ENCODE data around the gene SLIT3.

SLIT3 gene

DNA sequence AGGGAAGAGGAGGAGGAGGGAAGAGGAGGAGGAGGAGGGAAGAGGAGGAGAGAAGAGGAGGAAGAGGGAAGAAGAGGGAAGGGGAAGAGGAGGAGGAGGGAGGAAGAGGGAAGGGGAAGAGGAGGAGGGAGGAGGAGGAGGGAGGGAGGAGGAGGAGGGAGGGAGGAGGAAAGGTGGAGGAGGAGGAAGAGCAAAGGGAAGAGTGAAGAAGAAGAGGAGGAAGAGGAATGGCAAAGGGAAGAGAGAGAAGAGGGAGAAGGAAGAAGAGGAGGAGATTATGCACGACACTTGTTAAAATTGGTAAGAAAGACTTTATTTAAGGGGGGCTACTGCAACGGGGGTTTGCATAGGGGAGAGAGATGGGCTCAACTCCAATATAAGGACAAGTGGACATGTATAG lies 221.2 kb downstream of the SLIT3 start:
- Histone ChIP-seq H3K9me3 (ENCODE audit: control insufficient read depth, insufficient read depth, low read length) (no peaks in the 10 kb centered on the region), H3K27me3 (ENCODE audit: control insufficient read depth, insufficient read depth, low read length) (no peaks in the 10 kb centered on the region), H3K4me1 (ENCODE audit: control insufficient read depth, insufficient read depth, low read length) (peaks cover 7% of the 10 kb centered on the region), H3K36me3 (ENCODE audit: control insufficient read depth, insufficient read depth, low read length) (no peaks in the 10 kb centered on the region), H3K9ac (ENCODE audit: low read depth, low read length) (no peak overlapping the region), H3K4me3 (ENCODE audit: low read depth, low read length) (no peak overlapping the region)

DNA sequence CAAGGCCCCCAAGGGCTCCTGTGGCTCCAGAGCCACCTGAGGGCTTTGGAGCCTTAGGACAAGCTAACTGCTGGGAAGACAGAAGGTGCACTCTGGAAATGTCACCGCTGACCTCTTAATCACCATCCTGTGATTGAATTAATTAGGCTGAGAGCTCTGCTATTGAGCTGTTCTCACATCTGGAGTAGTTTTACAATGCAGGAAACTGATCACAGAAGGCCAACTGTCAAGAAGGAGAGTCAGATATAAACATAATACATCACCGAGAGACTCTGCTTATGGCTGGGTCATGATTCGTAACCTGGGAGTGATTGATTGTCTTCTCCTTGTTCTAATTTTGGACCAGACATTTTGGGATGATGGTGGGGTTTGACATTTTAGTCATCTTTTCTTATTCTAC lies 226.1 kb downstream of the SLIT3 start:
- no peaks in the 10 kb centered on the region for H3K27me3 ChIP-seq (ENCODE audit: control insufficient read depth, insufficient read depth, low read length)
- no peaks in the 10 kb centered on the region for H3K4me1 ChIP-seq (ENCODE audit: control insufficient read depth, insufficient read depth, low read length)
- H3K4me3 ChIP-seq (ENCODE audit: low read depth, low read length) = no peak overlapping the region
- no peaks in the 10 kb centered on the region for H3K36me3 ChIP-seq (ENCODE audit: control insufficient read depth, insufficient read depth, low read length)
- no peaks in the 10 kb centered on the region for H3K9me3 ChIP-seq (ENCODE audit: control insufficient read depth, insufficient read depth, low read length)
- no peak overlapping the region for H3K9ac ChIP-seq (ENCODE audit: low read depth, low read length)

DNA sequence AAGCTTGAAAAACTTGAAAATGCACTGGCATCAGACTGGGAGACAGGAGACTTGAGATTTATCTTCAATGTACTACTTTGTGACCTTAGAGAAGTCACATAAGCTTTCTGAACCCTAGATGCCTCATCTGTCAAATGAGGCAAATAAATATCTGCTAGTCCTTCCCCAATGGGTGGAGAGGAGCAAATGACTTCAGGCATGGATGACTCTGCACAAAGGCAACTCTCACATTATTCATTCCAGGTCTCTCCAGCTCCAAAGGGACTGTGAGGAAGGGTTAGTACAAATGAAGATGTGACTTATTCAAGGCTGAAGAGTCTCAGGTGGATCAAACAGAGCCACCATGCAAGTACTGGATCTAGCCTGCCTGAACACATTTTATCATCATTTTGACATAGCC lies 228.7 kb downstream of the SLIT3 start:
- Histone ChIP-seq H3K9ac (ENCODE audit: low read depth, low read length) (no peak overlapping the region), H3K4me1 (ENCODE audit: control insufficient read depth, insufficient read depth, low read length) (no peaks in the 10 kb centered on the region), H3K4me3 (ENCODE audit: low read depth, low read length) (no peak overlapping the region), H3K36me3 (ENCODE audit: control insufficient read depth, insufficient read depth, low read length) (no peaks in the 10 kb centered on the region), H3K27me3 (ENCODE audit: control insufficient read depth, insufficient read depth, low read length) (no peaks in the 10 kb centered on the region), H3K9me3 (ENCODE audit: control insufficient read depth, insufficient read depth, low read length) (no peaks in the 10 kb centered on the region)

DNA sequence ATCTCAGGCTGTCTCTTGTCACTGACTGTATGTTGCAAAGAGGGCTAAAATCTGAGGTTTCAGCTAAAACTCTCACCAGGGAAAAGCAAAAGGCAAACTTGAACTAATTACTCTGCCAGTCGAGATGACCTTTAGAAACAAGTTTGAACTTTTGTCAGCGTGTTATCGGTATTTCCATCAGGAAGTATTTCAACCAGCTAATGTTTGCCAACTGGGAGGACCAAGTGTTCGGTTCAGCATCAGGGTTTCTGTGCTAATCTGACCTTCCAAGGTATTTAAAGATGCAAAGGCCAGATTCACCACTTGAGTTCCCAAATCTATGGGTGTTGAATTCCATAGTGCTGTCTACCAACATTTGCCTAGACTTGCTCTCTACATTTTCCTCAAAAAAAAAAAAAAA lies 230.5 kb downstream of the SLIT3 start:
- H3K4me1 ChIP-seq (ENCODE audit: control insufficient read depth, insufficient read depth, low read length) = peaks cover 4% of the 10 kb centered on the region
- no peak overlapping the region for H3K4me3 ChIP-seq (ENCODE audit: low read depth, low read length)
- no peak overlapping the region for H3K9ac ChIP-seq (ENCODE audit: low read depth, low read length)
- no peaks in the 10 kb centered on the region for H3K27me3 ChIP-seq (ENCODE audit: control insufficient read depth, insufficient read depth, low read length)
- H3K9me3 ChIP-seq (ENCODE audit: control insufficient read depth, insufficient read depth, low read length) = no peaks in the 10 kb centered on the region
- no peaks in the 10 kb centered on the region for H3K36me3 ChIP-seq (ENCODE audit: control insufficient read depth, insufficient read depth, low read length)

DNA sequence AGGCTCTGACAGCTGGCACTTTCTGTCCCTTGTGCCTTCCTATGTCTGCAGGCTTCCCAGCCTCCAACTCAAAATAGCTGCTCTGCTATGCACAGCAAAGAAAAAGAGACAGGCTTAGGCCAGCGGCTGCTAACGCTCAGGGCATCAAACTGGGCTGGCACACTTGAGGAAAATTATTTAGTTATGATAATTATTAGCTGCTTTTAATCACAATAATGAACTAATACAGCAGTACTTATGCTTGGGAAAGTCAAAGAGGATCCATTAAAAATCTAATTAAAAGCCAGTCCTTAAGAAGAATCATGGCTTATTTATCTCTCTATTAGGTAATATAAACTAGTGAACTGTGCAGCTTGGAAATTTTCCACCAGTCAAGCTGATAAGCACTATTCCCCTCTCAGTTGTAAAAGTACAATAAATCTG lies 233.2 kb downstream of the SLIT3 start:
- Histone ChIP-seq H3K9ac (ENCODE audit: low read depth, low read length) (no peak overlapping the region), H3K36me3 (ENCODE audit: control insufficient read depth, insufficient read depth, low read length) (no peaks in the 10 kb centered on the region), H3K27me3 (ENCODE audit: control insufficient read depth, insufficient read depth, low read length) (peaks cover 2% of the 10 kb centered on the region), H3K4me3 (ENCODE audit: low read depth, low read length) (no peak overlapping the region), H3K4me1 (ENCODE audit: control insufficient read depth, insufficient read depth, low read length) (peaks cover 15% of the 10 kb centered on the region), H3K9me3 (ENCODE audit: control insufficient read depth, insufficient read depth, low read length) (no peaks in the 10 kb centered on the region)

DNA sequence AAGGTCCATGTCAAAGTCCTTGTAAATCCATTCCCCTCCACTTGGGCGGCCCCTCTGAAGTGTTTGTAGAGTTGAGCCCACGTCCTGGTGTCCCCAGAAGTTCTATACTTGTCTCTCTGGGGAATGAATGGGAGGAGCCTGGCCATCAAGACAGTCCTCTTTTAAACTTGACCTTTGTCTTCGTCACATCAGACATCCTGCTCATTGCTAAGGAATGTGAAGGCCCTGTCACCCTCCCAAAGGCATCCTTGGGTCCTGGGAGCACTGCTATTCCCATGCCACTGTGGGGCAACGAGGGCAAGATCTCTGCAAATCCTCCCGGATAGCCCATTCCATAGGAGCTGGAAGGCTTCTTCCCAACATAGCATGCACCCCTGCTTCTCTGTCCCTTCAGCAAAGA lies 235.5 kb downstream of the SLIT3 start:
- Histone ChIP-seq H3K4me1 (ENCODE audit: control insufficient read depth, insufficient read depth, low read length) (peaks cover 15% of the 10 kb centered on the region), H3K27me3 (ENCODE audit: control insufficient read depth, insufficient read depth, low read length) (peaks cover 4% of the 10 kb centered on the region), H3K36me3 (ENCODE audit: control insufficient read depth, insufficient read depth, low read length) (no peaks in the 10 kb centered on the region), H3K4me3 (ENCODE audit: low read depth, low read length) (no peak overlapping the region), H3K9ac (ENCODE audit: low read depth, low read length) (no peak overlapping the region), H3K9me3 (ENCODE audit: control insufficient read depth, insufficient read depth, low read length) (no peaks in the 10 kb centered on the region)

DNA sequence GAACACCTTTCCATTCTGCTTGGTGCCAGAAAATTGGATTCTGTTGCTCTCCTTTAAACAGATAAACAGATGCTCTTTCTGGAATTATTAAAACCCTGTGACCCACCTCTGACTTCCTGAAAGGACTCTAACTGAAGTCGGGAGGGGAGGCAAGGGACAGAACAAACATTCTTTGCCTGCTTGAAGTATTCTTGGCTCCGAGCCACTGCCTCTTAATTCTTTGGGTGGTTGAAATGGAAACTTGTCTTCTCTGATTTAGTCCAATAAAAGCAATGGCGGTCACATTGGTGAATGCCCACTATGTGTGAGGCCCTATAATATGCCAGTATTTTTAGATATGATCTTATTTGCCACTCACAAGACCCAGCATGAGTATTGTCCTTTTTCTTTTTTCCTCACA lies 236.8 kb downstream of the SLIT3 start:
- Histone ChIP-seq H3K9ac (ENCODE audit: low read depth, low read length) (no peak overlapping the region), H3K9me3 (ENCODE audit: control insufficient read depth, insufficient read depth, low read length) (no peaks in the 10 kb centered on the region), H3K4me3 (ENCODE audit: low read depth, low read length) (no peak overlapping the region), H3K27me3 (ENCODE audit: control insufficient read depth, insufficient read depth, low read length) (peaks cover 4% of the 10 kb centered on the region), H3K36me3 (ENCODE audit: control insufficient read depth, insufficient read depth, low read length) (no peaks in the 10 kb centered on the region), H3K4me1 (ENCODE audit: control insufficient read depth, insufficient read depth, low read length) (peaks cover 15% of the 10 kb centered on the region)

DNA sequence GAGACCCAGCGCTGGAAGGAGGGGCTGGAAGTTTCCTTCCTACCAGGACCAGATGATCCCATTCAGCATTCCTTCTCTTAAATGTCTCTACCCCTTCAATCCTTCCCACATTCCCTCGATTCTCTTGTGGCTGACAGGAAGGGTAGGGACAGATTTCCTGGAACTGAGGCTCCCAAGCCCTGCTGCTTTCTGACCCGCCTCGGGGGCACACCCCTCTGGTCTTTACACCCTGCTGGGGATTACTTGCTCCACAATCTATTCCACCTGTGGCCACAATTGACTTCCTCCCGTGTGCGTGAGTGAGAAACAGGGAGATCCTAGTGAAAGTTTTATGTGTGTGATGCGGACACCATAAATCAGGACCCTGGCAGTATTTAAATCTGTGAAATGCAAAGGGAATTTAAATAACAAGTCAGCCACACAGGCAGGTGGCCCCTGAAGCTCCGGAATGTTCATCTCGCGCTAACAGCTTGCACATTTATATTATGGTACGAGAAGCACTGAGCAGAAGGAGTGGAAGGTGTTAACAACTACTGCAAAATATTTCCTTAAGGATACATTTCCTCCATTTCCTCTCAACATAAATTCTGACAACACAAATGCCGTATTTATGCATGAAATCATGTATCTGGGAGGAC lies 237.5 kb downstream of the SLIT3 start:
- Histone ChIP-seq H3K4me3 (ENCODE audit: low read depth, low read length) (no peak overlapping the region), H3K9me3 (ENCODE audit: control insufficient read depth, insufficient read depth, low read length) (no peaks in the 10 kb centered on the region), H3K4me1 (ENCODE audit: control insufficient read depth, insufficient read depth, low read length) (peaks cover 15% of the 10 kb centered on the region), H3K36me3 (ENCODE audit: control insufficient read depth, insufficient read depth, low read length) (no peaks in the 10 kb centered on the region), H3K27me3 (ENCODE audit: control insufficient read depth, insufficient read depth, low read length) (peaks cover 4% of the 10 kb centered on the region), H3K9ac (ENCODE audit: low read depth, low read length) (no peak overlapping the region)

DNA sequence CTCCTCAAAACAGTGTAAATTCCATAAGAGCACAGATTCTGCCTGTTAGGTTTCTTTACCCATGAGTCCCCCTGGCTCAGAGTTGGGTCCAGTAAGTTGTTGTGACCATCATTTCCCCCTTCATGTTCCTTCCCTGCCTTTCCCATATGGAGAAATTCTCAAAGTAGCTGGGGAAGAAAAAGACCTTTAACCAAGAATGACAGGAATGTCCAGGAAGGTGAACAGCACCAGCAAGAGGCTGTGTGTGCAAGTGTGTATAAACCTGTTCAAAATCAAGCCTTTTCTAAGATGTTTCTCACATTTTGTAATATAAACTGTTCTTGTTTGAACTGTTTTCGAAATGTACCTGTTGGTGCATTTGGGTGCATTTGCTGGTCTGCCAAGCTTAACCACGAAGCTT lies 238.2 kb downstream of the SLIT3 start:
- no peaks in the 10 kb centered on the region for H3K36me3 ChIP-seq (ENCODE audit: control insufficient read depth, insufficient read depth, low read length)
- H3K4me1 ChIP-seq (ENCODE audit: control insufficient read depth, insufficient read depth, low read length) = peaks cover 15% of the 10 kb centered on the region
- no peak overlapping the region for H3K9ac ChIP-seq (ENCODE audit: low read depth, low read length)
- no peak overlapping the region for H3K4me3 ChIP-seq (ENCODE audit: low read depth, low read length)
- peaks cover 4% of the 10 kb centered on the region for H3K27me3 ChIP-seq (ENCODE audit: control insufficient read depth, insufficient read depth, low read length)
- no peaks in the 10 kb centered on the region for H3K9me3 ChIP-seq (ENCODE audit: control insufficient read depth, insufficient read depth, low read length)

DNA sequence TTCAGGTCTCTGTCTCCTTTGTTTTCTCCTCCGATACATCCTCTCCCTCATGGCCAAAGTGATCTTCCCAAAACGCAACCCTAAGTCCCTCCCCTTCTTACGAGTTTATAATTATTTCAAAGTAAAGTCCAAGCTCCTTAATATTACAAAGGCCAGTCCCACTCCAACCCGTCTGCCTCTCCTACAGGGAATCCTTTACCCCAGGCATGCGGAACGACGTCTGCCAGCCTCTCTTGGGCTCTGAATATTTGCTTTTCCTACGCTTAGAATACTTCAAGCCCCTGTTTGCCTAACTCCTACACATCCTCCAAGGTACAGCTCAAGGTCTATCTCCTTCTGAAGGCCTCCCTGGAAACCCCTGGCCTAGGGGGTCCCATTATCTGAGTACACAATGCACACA lies 246.4 kb downstream of the SLIT3 start:
- Histone ChIP-seq H3K9ac (ENCODE audit: low read depth, low read length) (no peak overlapping the region), H3K9me3 (ENCODE audit: control insufficient read depth, insufficient read depth, low read length) (no peaks in the 10 kb centered on the region), H3K4me1 (ENCODE audit: control insufficient read depth, insufficient read depth, low read length) (no peaks in the 10 kb centered on the region), H3K36me3 (ENCODE audit: control insufficient read depth, insufficient read depth, low read length) (no peaks in the 10 kb centered on the region), H3K27me3 (ENCODE audit: control insufficient read depth, insufficient read depth, low read length) (no peaks in the 10 kb centered on the region), H3K4me3 (ENCODE audit: low read depth, low read length) (no peak overlapping the region)

DNA sequence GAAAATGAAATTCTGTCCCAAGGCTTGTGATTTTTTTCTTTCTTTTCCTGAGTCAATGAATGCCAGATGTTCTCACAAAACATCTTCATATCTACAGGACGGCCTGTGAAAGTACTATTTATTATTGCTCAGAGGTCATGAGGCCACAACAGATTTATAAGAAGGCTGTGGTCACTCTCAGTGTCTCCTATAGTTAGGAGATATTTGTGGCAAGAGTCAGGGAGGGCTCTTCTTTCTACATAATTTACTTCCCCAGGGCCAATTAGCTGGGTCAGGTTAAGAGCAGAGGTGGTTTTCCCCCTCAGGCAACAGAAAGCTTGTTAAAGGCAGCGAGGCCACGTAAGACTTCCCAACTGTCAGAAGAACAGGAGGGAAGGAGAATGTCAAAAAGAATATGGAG lies 248.7 kb downstream of the SLIT3 start:
- H3K9ac ChIP-seq (ENCODE audit: low read depth, low read length) = no peak overlapping the region
- no peaks in the 10 kb centered on the region for H3K9me3 ChIP-seq (ENCODE audit: control insufficient read depth, insufficient read depth, low read length)
- H3K4me1 ChIP-seq (ENCODE audit: control insufficient read depth, insufficient read depth, low read length) = no peaks in the 10 kb centered on the region
- no peaks in the 10 kb centered on the region for H3K27me3 ChIP-seq (ENCODE audit: control insufficient read depth, insufficient read depth, low read length)
- no peak overlapping the region for H3K4me3 ChIP-seq (ENCODE audit: low read depth, low read length)
- H3K36me3 ChIP-seq (ENCODE audit: control insufficient read depth, insufficient read depth, low read length) = no peaks in the 10 kb centered on the region

DNA sequence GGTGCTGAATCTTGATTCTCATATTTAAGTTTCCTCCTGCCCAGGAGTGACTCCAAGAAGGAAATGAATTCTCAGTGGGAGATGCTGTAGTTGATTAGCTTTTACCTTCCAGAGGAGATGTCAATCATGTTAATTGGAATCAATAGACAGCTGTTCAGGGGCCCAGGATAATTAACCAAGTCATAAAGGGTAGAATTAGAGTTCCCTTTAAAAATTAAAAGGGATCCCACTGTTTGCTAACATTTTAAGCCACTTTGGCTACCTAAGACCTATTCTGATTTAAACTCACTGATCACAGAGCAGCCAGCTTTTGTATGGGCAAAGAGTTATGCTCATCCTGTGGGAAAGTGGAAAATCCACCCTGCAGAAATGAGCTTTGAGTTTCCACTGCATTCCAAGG lies 249.6 kb downstream of the SLIT3 start:
- H3K27me3 ChIP-seq (ENCODE audit: control insufficient read depth, insufficient read depth, low read length) = no peaks in the 10 kb centered on the region
- H3K36me3 ChIP-seq (ENCODE audit: control insufficient read depth, insufficient read depth, low read length) = no peaks in the 10 kb centered on the region
- no peaks in the 10 kb centered on the region for H3K9me3 ChIP-seq (ENCODE audit: control insufficient read depth, insufficient read depth, low read length)
- no peak overlapping the region for H3K4me3 ChIP-seq (ENCODE audit: low read depth, low read length)
- no peak overlapping the region for H3K9ac ChIP-seq (ENCODE audit: low read depth, low read length)
- H3K4me1 ChIP-seq (ENCODE audit: control insufficient read depth, insufficient read depth, low read length) = no peaks in the 10 kb centered on the region
